Vagina (tissue), 2 donors: ENCODE data around the gene SMARCA2. TPM values are rescaled to one million over a fixed set of nuclear protein-coding genes. Genes with fewer than 3 reads are reported as not detected.

ENCODE experiments used
- DNase-seq, 2 donors: peaks; one replicate each; pipeline ENCODE4 v3.0.0-alpha.2; 2017; ENCODE audit errors: extremely low spot score in 2 of 2
- H3K27ac ChIP-seq: fragments of 200-600 bp; sonication (generic); one replicate; pipeline ENCODE4 v1.5.1; 2019
- H3K27me3 ChIP-seq: fragments of 200-600 bp; sonication (generic); one replicate; pipeline ENCODE4 v1.5.1; 2019
- H3K36me3 ChIP-seq, 2 donors: fragments of 200-600 bp; sonication (generic); one replicate each; pipeline ENCODE4 v1.5.1; 2017 to 2019
- H3K4me1 ChIP-seq: fragments of 200-600 bp; sonication (generic); one replicate; pipeline ENCODE4 v1.5.1; 2019
- H3K4me3 ChIP-seq, 2 donors: fragments of 200-600 bp; sonication (generic); 1 replicate in 1 of 2; 2 replicates in 1 of 2; pipeline ENCODE4 v1.5.1; 2016 to 2019
- H3K9me3 ChIP-seq: fragments of 200-600 bp; sonication (generic); one replicate; pipeline ENCODE4 v1.5.1; 2019
- POLR2A ChIP-seq, 2 donors: fragments of 450-650 bp; IDR thresholded peaks; one replicate each; pipeline ENCODE4 v1.6.1; 2017; ENCODE audit warnings: antibody characterized with exemption in 2 of 2, mild to moderate bottlenecking in 2 of 2, moderate library complexity in 2 of 2
- POLR2AphosphoS5 ChIP-seq, 2 donors: sonication (generic); formaldehyde crosslinking; IDR thresholded peaks; one replicate each; pipeline ENCODE4 v1.9.0; 2017; ENCODE audit warnings: antibody characterized with exemption in 2 of 2, mild to moderate bottlenecking in 2 of 2, low read depth in 1 of 2; ENCODE audit not compliant: insufficient read depth in 1 of 2
- intact Hi-C: fragments of 100-400 bp; cut with DNase I; formaldehyde crosslinking; loops from one replicate; pipeline ENCODE4 v1.15.1; 2023
- total RNA-seq: library from RNA; depleted of rRNA; stranded (reverse); fragments of >200 nt; gene quantifications from one replicate; pipeline ENCODE4 v1.2.3, GENCODE V29; 2016
- TF ChIP-seq, protein P1 (sequence below), 3 experiments: fragments of 450-650 bp in 2 of 3; fragments of 200-600 bp in 1 of 3; sonication (generic) in 1 of 3; IDR thresholded peaks; one replicate each; pipeline ENCODE4 v1.5.1; 2017 to 2019; ENCODE audit warnings: antibody characterized with exemption in 3 of 3, mild to moderate bottlenecking in 2 of 3, moderate library complexity in 2 of 3

Gene SMARCA2
- total RNA-seq, 1 donor from 2014 or later: 98.0 TPM

DNA sequence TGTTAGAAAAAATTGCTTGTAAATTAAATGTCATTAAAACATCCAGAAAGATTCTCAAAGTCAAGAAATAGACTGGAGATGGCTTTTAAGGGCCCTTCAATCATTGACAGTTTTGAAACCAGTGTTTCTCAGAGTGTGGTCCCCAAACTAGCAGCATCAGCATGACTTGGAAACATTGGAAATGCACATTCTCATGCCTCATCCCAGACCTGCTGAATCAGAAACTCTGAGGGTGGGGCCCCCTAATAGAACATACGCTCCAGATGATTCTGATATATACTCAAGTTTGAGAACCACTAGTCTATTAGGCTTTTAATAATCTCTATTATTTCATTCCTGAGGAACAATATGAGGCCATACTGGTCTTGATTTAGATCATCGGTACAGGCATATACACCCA, 181.6 kb downstream of the SMARCA2 start:
- intact Hi-C loops: no loop called here
- no peaks in the 10 kb centered on the region for H3K27me3 ChIP-seq
- H3K27ac ChIP-seq: no peak overlapping the region
- TF ChIP-seq, protein P1, sequence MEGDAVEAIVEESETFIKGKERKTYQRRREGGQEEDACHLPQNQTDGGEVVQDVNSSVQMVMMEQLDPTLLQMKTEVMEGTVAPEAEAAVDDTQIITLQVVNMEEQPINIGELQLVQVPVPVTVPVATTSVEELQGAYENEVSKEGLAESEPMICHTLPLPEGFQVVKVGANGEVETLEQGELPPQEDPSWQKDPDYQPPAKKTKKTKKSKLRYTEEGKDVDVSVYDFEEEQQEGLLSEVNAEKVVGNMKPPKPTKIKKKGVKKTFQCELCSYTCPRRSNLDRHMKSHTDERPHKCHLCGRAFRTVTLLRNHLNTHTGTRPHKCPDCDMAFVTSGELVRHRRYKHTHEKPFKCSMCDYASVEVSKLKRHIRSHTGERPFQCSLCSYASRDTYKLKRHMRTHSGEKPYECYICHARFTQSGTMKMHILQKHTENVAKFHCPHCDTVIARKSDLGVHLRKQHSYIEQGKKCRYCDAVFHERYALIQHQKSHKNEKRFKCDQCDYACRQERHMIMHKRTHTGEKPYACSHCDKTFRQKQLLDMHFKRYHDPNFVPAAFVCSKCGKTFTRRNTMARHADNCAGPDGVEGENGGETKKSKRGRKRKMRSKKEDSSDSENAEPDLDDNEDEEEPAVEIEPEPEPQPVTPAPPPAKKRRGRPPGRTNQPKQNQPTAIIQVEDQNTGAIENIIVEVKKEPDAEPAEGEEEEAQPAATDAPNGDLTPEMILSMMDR (IDR thresholded peaks at IDR 0.05): no peak
- TF ChIP-seq POLR2A (IDR thresholded peaks at IDR 0.05) (no peak), POLR2AphosphoS5 (IDR thresholded peaks at IDR 0.05; ENCODE audit: insufficient read depth in 1 of 2, low read depth in 1 of 2) (no peak)
- no peak overlapping the region for H3K4me3 ChIP-seq
- no peaks in the 10 kb centered on the region for H3K9me3 ChIP-seq
- H3K36me3 ChIP-seq: peaks cover 0 to 9% of the 10 kb centered on the region in 2 donors
- no peaks in the 10 kb centered on the region for H3K4me1 ChIP-seq
- no peak for DNase-seq

DNA sequence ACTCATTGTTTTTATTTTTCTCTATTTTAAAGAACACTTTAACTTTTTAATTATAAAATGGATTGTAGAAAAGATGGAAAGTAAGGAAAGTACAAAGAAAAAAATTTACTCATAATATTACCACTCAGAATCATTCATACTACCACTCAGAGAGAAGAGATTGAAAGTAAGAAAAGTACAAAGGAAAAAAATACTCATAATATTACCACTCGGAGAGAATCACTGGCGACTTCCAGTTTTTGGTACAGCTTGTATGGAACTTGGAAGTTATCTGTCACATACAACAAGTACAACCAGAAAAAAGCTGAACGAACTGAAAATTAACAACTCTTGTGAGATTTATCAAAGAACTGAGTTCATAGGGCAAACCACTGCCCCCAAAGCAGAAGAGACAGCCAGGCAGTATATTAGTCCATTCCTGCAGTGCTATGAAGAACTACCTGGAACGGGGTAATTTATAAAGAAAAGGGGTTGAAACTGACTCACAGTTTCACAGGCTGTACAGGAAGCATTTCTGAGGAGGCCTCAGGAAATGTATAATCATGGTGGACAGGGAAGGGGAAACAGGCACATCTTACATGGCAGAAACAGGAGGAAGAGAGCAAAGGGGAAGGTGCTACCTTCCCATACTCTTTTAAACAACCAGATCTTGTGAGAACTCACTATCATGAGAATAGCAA, 183.9 kb downstream of the SMARCA2 start:
- Histone ChIP-seq H3K27me3 (no peaks in the 10 kb centered on the region), H3K36me3 (peaks cover 0 to 9% of the 10 kb centered on the region in 2 donors), H3K4me3 (no peak overlapping the region), H3K9me3 (no peaks in the 10 kb centered on the region), H3K27ac (no peak overlapping the region), H3K4me1 (no peaks in the 10 kb centered on the region)
- intact Hi-C loops: no loop called here
- no peak for DNase-seq
- TF ChIP-seq, protein P1 (IDR thresholded peaks at IDR 0.05): no peak
- no peak for TF ChIP-seq POLR2AphosphoS5 (IDR thresholded peaks at IDR 0.05; ENCODE audit: insufficient read depth in 1 of 2, low read depth in 1 of 2)
- no peak for TF ChIP-seq POLR2A (IDR thresholded peaks at IDR 0.05)

DNA sequence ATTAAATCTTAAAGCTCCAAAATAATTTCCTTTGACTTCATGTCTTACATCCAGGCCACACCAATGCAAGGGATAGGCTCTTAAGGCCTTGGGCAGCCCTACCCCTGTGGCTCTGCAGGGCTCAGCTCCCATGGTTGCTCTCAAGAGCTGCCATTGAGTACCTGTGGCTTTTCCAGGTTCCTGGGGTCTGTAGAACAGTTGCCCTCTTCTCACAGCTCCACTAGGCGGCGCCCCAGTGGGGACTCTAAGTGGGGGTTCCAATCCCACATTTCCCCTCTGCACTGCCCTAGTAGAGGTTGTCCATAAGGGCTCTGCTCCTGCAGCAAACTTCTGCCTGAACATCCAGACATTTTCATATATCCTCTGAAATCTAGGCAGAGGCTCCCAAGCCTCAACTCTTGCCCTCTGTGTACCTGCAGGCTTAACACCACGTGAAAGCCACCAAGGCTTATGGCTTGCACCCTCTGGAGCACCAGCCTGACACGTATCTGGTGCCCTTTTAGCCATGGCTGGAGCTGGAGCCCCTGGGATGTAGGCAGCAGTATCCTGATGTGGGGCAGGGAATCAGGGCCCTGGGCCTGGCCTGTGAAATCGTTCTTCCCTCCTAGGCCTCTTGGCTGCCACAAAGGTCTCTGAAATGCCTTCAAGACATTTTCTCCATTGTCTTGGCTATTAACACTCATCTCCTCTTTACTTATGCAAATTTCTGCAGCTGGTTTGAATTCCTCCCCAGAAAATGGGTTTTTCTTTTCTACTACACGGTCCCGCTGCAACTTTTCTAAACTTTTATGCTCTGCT, 185.1 kb downstream of the SMARCA2 start:
- DNase-seq: no peak
- Histone ChIP-seq H3K27ac (no peak overlapping the region), H3K27me3 (no peaks in the 10 kb centered on the region), H3K9me3 (no peaks in the 10 kb centered on the region), H3K4me3 (no peak overlapping the region), H3K36me3 (peaks cover 0 to 3% of the 10 kb centered on the region in 2 donors), H3K4me1 (no peaks in the 10 kb centered on the region)
- intact Hi-C loops: no loop called here
- TF ChIP-seq POLR2A (IDR thresholded peaks at IDR 0.05): no peak
- TF ChIP-seq, protein P1 (IDR thresholded peaks at IDR 0.05): no peak
- TF ChIP-seq POLR2AphosphoS5 (IDR thresholded peaks at IDR 0.05; ENCODE audit: insufficient read depth in 1 of 2, low read depth in 1 of 2): no peak

DNA sequence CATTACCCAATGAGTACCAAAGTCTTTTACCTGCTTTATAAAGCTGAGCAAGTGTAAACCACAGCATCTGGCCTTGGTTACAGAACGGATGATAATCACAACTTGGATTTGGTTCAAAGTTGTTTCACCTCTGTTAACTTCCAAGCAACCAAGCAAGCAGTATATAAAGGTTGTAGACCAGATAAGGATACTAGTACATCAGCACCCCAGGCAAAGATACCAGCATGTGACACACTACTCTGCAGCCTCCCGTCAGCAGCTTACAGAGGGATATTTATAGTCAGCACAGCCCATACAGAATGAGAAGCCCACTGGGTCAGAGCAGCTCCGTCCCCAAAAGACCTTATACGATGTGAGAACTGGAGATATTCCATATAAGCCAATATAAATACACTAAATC, 193.3 kb downstream of the SMARCA2 start:
- no peak for DNase-seq

More for the DNA sequence above, 193.3 kb downstream of the SMARCA2 start:
- Histone ChIP-seq H3K27ac (no peak overlapping the region), H3K36me3 (no peaks in the 10 kb centered on the region), H3K4me1 (no peaks in the 10 kb centered on the region), H3K27me3 (no peaks in the 10 kb centered on the region), H3K4me3 (no peak overlapping the region), H3K9me3 (no peaks in the 10 kb centered on the region)
- intact Hi-C loops: no loop called here
- TF ChIP-seq POLR2A (IDR thresholded peaks at IDR 0.05): no peak
- TF ChIP-seq, protein P1 (IDR thresholded peaks at IDR 0.05): no peak
- no peak for TF ChIP-seq POLR2AphosphoS5 (IDR thresholded peaks at IDR 0.05; ENCODE audit: insufficient read depth in 1 of 2, low read depth in 1 of 2)
